Body of pancreas (tissue), 4 donors: ENCODE results near the gene MYO15B.

Source experiments
- POLR2A ChIP-seq, 3 donors: fragments of 450-650 bp; IDR thresholded peaks; one replicate each; pipeline ENCODE4 v1.6.1; 2016; ENCODE audit warnings: antibody characterized with exemption in 3 of 3, mild to moderate bottlenecking in 2 of 3
- TF ChIP-seq, protein P1 (sequence below), 7 experiments: fragments of 450-650 bp in 4 of 7; fragments of 200-600 bp in 3 of 7; sonication (generic) in 3 of 7; IDR thresholded peaks; one replicate each; pipeline ENCODE4 v1.5.1; 2016 to 2019; ENCODE audit warnings: antibody characterized with exemption in 7 of 7

DNA sequence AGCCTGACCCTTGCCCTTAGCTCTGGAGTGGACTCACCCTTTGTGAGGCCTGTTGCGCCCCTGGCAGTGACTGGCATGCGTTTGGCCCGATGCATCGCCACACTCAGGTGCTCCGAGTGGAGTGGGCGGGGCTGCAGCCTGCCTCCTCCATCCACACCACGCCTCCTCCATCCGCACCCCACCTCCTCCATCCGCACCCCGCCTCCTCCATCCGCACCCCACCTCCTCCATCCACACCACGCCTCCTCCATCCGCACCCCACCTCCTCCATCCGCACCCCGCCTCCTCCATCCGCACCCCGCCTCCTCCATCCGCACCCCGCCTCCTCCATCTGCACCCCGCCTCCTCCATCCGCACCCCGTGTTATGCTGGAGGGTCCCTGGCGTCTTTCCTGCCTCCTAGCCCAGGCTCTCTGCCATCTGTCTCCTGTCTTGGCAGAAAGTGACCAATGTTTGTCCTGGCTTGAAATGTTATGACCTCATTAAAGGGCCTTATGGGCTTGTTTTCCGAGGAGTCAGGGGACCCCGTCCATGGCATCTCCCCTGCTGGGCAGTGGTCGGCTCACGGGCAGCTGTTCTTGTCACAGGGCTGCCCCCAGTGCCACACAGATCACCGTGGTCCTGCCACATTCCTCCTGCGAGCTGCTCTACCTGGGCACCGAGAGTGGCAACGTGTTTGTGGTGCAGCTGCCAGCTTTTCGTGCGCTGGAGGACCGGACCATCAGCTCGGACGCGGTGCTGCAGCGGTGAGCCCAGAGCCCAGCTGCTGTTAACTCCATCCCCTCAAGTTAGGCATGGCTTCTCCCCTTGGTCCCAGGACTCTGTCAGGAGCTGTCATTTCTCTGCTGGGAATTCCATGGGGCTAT lies 28.7 kb upstream of the MYO15B start:
- TF ChIP-seq, protein P1, sequence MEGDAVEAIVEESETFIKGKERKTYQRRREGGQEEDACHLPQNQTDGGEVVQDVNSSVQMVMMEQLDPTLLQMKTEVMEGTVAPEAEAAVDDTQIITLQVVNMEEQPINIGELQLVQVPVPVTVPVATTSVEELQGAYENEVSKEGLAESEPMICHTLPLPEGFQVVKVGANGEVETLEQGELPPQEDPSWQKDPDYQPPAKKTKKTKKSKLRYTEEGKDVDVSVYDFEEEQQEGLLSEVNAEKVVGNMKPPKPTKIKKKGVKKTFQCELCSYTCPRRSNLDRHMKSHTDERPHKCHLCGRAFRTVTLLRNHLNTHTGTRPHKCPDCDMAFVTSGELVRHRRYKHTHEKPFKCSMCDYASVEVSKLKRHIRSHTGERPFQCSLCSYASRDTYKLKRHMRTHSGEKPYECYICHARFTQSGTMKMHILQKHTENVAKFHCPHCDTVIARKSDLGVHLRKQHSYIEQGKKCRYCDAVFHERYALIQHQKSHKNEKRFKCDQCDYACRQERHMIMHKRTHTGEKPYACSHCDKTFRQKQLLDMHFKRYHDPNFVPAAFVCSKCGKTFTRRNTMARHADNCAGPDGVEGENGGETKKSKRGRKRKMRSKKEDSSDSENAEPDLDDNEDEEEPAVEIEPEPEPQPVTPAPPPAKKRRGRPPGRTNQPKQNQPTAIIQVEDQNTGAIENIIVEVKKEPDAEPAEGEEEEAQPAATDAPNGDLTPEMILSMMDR (IDR thresholded peaks at IDR 0.05): no peak
- TF ChIP-seq POLR2A (IDR thresholded peaks at IDR 0.05): no peak
